ENCODE data around the gene ATXN1. TPM values are rescaled to one million over a fixed set of nuclear protein-coding genes. Genes with fewer than 3 reads are reported as not detected.

Gene ATXN1
- polyA plus RNA-seq, 2 of the 4 experiments (the other 2 are of a cell fraction) = 2.9 to 8.3 TPM

DNA sequence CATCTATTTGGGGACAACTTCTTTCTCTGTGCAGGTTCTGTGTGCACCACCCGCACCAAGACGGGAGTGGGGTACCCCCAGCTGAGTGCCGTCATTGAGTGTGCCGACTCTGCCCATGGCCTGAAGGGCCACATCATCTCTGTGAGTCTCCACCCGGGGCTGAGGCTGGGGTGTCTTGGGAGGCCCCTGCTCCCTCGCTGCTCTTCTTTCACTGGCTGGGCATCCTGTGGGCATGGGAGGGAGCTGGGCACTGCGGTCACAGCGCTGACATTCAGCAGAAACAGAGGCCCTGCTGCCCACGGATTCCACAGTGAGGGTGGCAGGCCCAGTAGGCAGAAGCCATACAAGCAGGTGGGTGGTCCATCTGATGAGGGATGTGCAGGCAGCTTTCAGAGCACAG lies 482.5 kb downstream of the ATXN1 start:
- WGBS (ENCODE audit: missing lambda C conversion rate) = 93% methylated on average over 5 of the region's 9 CpGs
- TF ChIP-seq NFE2L2 (conservative IDR thresholded peaks at IDR 0.05; ENCODE audit: low read length) = no peak
- TF ChIP-seq HMGXB4 (CRISPR knock-in tag; IDR thresholded peaks at IDR 0.05; ENCODE audit: borderline replicate concordance) = no peak
- no peak for TF ChIP-seq CBX8 (IDR thresholded peaks at IDR 0.05)
- TF ChIP-seq, protein P1, sequence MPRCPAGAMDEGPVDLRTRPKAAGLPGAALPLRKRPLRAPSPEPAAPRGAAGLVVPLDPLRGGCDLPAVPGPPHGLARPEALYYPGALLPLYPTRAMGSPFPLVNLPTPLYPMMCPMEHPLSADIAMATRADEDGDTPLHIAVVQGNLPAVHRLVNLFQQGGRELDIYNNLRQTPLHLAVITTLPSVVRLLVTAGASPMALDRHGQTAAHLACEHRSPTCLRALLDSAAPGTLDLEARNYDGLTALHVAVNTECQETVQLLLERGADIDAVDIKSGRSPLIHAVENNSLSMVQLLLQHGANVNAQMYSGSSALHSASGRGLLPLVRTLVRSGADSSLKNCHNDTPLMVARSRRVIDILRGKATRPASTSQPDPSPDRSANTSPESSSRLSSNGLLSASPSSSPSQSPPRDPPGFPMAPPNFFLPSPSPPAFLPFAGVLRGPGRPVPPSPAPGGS (IDR thresholded peaks at IDR 0.05) = no peak
- TF ChIP-seq PHF8 (IDR thresholded peaks at IDR 0.05; ENCODE audit: borderline replicate concordance, low read depth) = no peak
- TF ChIP-seq FOSB (CRISPR knock-in tag; IDR thresholded peaks at IDR 0.05) = no peak
- TF ChIP-seq, protein P2, sequence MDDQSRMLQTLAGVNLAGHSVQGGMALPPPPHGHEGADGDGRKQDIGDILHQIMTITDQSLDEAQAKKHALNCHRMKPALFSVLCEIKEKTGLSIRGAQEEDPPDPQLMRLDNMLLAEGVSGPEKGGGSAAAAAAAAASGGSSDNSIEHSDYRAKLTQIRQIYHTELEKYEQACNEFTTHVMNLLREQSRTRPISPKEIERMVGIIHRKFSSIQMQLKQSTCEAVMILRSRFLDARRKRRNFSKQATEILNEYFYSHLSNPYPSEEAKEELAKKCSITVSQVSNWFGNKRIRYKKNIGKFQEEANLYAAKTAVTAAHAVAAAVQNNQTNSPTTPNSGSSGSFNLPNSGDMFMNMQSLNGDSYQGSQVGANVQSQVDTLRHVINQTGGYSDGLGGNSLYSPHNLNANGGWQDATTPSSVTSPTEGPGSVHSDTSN (IDR thresholded peaks at IDR 0.05) = no peak
- no peak for TF ChIP-seq ZFP36 (IDR thresholded peaks at IDR 0.05; ENCODE audit: borderline replicate concordance, partially characterized antibody)
- TF ChIP-seq GATA3 (IDR thresholded peaks at IDR 0.05; ENCODE audit: borderline replicate concordance) = no peak
- TF ChIP-seq NPAS2 (CRISPR knock-in tag; IDR thresholded peaks at IDR 0.05; ENCODE audit: borderline replicate concordance) = no peak
- TF ChIP-seq JUN (IDR thresholded peaks at IDR 0.05) = no peak
- TF ChIP-seq CEBPB (IDR thresholded peaks at IDR 0.05) = no peak
- no peak for TF ChIP-seq RCOR1 (IDR thresholded peaks at IDR 0.05; ENCODE audit: low read depth, low read length)
- no peak for TF ChIP-seq HOXB5 (CRISPR knock-in tag; IDR thresholded peaks at IDR 0.05)
- no peak for TF ChIP-seq SMC3 (IDR thresholded peaks at IDR 0.05)
- TF ChIP-seq, protein P3, sequence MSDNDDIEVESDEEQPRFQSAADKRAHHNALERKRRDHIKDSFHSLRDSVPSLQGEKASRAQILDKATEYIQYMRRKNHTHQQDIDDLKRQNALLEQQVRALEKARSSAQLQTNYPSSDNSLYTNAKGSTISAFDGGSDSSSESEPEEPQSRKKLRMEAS (IDR thresholded peaks at IDR 0.05) = no peak
- TF ChIP-seq, protein P4, sequence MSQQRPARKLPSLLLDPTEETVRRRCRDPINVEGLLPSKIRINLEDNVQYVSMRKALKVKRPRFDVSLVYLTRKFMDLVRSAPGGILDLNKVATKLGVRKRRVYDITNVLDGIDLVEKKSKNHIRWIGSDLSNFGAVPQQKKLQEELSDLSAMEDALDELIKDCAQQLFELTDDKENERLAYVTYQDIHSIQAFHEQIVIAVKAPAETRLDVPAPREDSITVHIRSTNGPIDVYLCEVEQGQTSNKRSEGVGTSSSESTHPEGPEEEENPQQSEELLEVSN (IDR thresholded peaks at IDR 0.05; ENCODE audit: borderline replicate concordance, low read depth) = no peak
- TF ChIP-seq, protein P5, sequence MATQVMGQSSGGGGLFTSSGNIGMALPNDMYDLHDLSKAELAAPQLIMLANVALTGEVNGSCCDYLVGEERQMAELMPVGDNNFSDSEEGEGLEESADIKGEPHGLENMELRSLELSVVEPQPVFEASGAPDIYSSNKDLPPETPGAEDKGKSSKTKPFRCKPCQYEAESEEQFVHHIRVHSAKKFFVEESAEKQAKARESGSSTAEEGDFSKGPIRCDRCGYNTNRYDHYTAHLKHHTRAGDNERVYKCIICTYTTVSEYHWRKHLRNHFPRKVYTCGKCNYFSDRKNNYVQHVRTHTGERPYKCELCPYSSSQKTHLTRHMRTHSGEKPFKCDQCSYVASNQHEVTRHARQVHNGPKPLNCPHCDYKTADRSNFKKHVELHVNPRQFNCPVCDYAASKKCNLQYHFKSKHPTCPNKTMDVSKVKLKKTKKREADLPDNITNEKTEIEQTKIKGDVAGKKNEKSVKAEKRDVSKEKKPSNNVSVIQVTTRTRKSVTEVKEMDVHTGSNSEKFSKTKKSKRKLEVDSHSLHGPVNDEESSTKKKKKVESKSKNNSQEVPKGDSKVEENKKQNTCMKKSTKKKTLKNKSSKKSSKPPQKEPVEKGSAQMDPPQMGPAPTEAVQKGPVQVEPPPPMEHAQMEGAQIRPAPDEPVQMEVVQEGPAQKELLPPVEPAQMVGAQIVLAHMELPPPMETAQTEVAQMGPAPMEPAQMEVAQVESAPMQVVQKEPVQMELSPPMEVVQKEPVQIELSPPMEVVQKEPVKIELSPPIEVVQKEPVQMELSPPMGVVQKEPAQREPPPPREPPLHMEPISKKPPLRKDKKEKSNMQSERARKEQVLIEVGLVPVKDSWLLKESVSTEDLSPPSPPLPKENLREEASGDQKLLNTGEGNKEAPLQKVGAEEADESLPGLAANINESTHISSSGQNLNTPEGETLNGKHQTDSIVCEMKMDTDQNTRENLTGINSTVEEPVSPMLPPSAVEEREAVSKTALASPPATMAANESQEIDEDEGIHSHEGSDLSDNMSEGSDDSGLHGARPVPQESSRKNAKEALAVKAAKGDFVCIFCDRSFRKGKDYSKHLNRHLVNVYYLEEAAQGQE (IDR thresholded peaks at IDR 0.05) = no peak
- no peak for TF ChIP-seq ESRRA (IDR thresholded peaks at IDR 0.05; ENCODE audit: borderline replicate concordance, low read length)
- Histone ChIP-seq H3K4me2 (no peak overlapping the region), H3K4me1 (peaks cover 17% of the 10 kb centered on the region), H3K27ac (peak overlapping the region in 1 of 2 experiments; percentile 59; a peak in 1 of 6 replicates), H3K9me3 (no peaks in the 10 kb centered on the region), H3K4me3 (no peak overlapping the region)
- DNase-seq (ENCODE audit: low read depth in 1 of 2, low spot score in 1 of 2) = no peak
- CTCF ChIA-PET = no interaction called here
- no peak for FAIRE-seq
- no peak for ATAC-seq
- POLR2A ChIA-PET = no interaction called here
